ENCODE data around the gene SKI.

- no peak for TF ChIP-seq CTCF (conservative IDR thresholded peaks at IDR 0.05 in 1 of 2, IDR thresholded peaks at IDR 0.05 in 1 of 2; ENCODE audit: low read depth in 1 of 2, low read length in 2 of 2)
- no peak for TF ChIP-seq EZH2 (IDR thresholded peaks at IDR 0.05; ENCODE audit: low read length, missing control alignments)
Measured at GRCh38 chr1:2205191-2205952, 22.7 kb upstream of the SKI start.
